Testis (tissue), 3 donors: ENCODE measurements around the gene CLEC16A. TPM values are rescaled to one million over a fixed set of nuclear protein-coding genes. Genes with fewer than 3 reads are reported as not detected.

Source experiments
- DNase-seq: peaks from one replicate; pipeline ENCODE4 v3.0.0-alpha.2; 2019
- H3K27ac ChIP-seq, 2 donors: fragments of 200-600 bp; sonication (generic); one replicate each; pipeline ENCODE4 v1.5.1; 2019
- H3K27me3 ChIP-seq: fragments of 200-600 bp; sonication (generic); one replicate; pipeline ENCODE4 v1.5.1; 2019
- H3K36me3 ChIP-seq: fragments of 200-600 bp; sonication (generic); one replicate; pipeline ENCODE4 v1.5.1; 2017; ENCODE audit warnings: low read depth; ENCODE audit errors: missing control alignments
- H3K4me1 ChIP-seq: fragments of 200-600 bp; sonication (generic); one replicate; pipeline ENCODE4 v1.5.1; 2019
- H3K4me3 ChIP-seq, 2 donors: fragments of 200-600 bp; sonication (generic); one replicate each; pipeline ENCODE4 v1.5.1; 2017 to 2019
- H3K9me3 ChIP-seq: fragments of 200-600 bp; sonication (generic); one replicate; pipeline ENCODE4 v1.5.1; 2017
- CTCF ChIP-seq, 3 experiments: fragments of 450-650 bp in 2 of 3; fragments of 200-600 bp in 1 of 3; sonication (generic) in 1 of 3; IDR thresholded peaks; one replicate each; pipeline ENCODE4 v1.5.1; 2016 to 2019; ENCODE audit warnings: antibody characterized with exemption in 3 of 3, mild to moderate bottlenecking in 2 of 3, moderate library complexity in 1 of 3
- POLR2A ChIP-seq: fragments of 450-650 bp; IDR thresholded peaks from one replicate; pipeline ENCODE4 v1.6.1; 2017; ENCODE audit warnings: antibody characterized with exemption, mild to moderate bottlenecking, moderate library complexity
- WGBS, 2 donors: methylation state at CpG; one replicate each; pipeline ENCODE4 v1.1.5; 2018; 5-methylcytosine and 5-hydroxymethylcytosine counted together
- intact Hi-C: fragments of 100-400 bp; cut with DNase I; formaldehyde crosslinking; loops from one replicate; pipeline ENCODE4 v1.15.1; 2023; ENCODE audit warnings: low total_unique reads
- polyA plus RNA-seq: library from polyadenylated mRNA; stranded (reverse); fragments of 350-450 nt; fragmentation: Illumina TruSeq; extraction: RNeasy Lipid Tissue Mini Kit (QIAGEN cat#74804); gene quantifications from one replicate; pipeline ENCODE4 v1.2.3, GENCODE V29; 2014; ENCODE audit warnings: low read depth, low replicate concordance; ENCODE audit not compliant: insufficient read depth
- total RNA-seq, 2 donors: library from RNA; depleted of rRNA; stranded (reverse); fragments of >200 nt; gene quantifications; one replicate each; pipeline ENCODE4 v1.2.3, GENCODE V29; 2016

The CLEC16A gene
- total and polyA plus RNA-seq, 3 donors from 2014 or later: 93.9 to 126 (median 122) TPM

GRCh38 chr16:11200592-11200991, 256.2 kb downstream of the CLEC16A start:
- no peaks in the 10 kb centered on the region for H3K36me3 ChIP-seq
- DNase-seq: no peak
- H3K9me3 ChIP-seq: no peaks in the 10 kb centered on the region
- H3K4me1 ChIP-seq: no peaks in the 10 kb centered on the region
- no peak for TF ChIP-seq POLR2A
- TF ChIP-seq CTCF (IDR thresholded peaks at IDR 0.05): no peak
- H3K27me3 ChIP-seq: no peaks in the 10 kb centered on the region
- WGBS, 2 donors: 88 to 91% methylated on average over 10 of the region's 10 CpGs
- no peak overlapping the region for H3K4me3 ChIP-seq
- no peak overlapping the region for H3K27ac ChIP-seq
- intact Hi-C loops: no loop called here

GRCh38 chr16:11201498-11202259, 257.3 kb downstream of the CLEC16A start:
- H3K4me1 ChIP-seq: no peaks in the 10 kb centered on the region
- H3K27ac ChIP-seq: no peak overlapping the region
- no peaks in the 10 kb centered on the region for H3K27me3 ChIP-seq
- 76 to 78% methylated on average over 10 to 15 of the region's 15 CpGs for WGBS, 2 donors
- H3K9me3 ChIP-seq: no peaks in the 10 kb centered on the region
- DNase-seq: no peak
- no peak overlapping the region for H3K4me3 ChIP-seq
- TF ChIP-seq POLR2A (no peak), CTCF (IDR thresholded peaks at IDR 0.05) (no peak)
- H3K36me3 ChIP-seq: no peaks in the 10 kb centered on the region
- intact Hi-C loops: no loop called here

GRCh38 chr16:11202260-11203091, 258.1 kb downstream of the CLEC16A start:
- Histone ChIP-seq H3K27ac (no peak overlapping the region), H3K36me3 (no peaks in the 10 kb centered on the region), H3K4me3 (no peak overlapping the region), H3K4me1 (no peaks in the 10 kb centered on the region), H3K9me3 (no peaks in the 10 kb centered on the region), H3K27me3 (no peaks in the 10 kb centered on the region)
- no peak for TF ChIP-seq CTCF (IDR thresholded peaks at IDR 0.05)
- no peak for TF ChIP-seq POLR2A
- 59 to 69% methylated on average over 8 to 13 of the region's 13 CpGs for WGBS, 2 donors
- DNase-seq: no peak
- intact Hi-C loops: no loop called here

- WGBS, 2 donors: 83% methylated on average over 6 to 7 of the region's 7 CpGs
- Histone ChIP-seq H3K9me3 (no peaks in the 10 kb centered on the region), H3K27me3 (no peaks in the 10 kb centered on the region), H3K27ac (no peak overlapping the region), H3K4me3 (no peak overlapping the region), H3K36me3 (no peaks in the 10 kb centered on the region), H3K4me1 (no peaks in the 10 kb centered on the region)
- intact Hi-C loops: no loop called here
- no peak for DNase-seq
- TF ChIP-seq POLR2A (no peak), CTCF (IDR thresholded peaks at IDR 0.05) (no peak)
These were observed 258.8 kb downstream of the CLEC16A start for GRCh38 chr16:11203111-11203623.
